ENCODE measurements around the gene NEAT1.
"Not testable (repeated sequence)": the region's sequence is repeated elsewhere in the genome, so short reads cannot be mapped to it uniquely, and the experiment has no call there.

GRCh38 chr11:65465471-65465870, 42.9 kb downstream of the NEAT1 start:
- TF ChIP-seq CTCF (IDR thresholded peaks at IDR 0.05; ENCODE audit: poor library complexity, severe bottlenecking); POLR2AphosphoS5 (IDR thresholded peaks at IDR 0.05); EP300 (conservative IDR thresholded peaks at IDR 0.05; ENCODE audit: poor library complexity, severe bottlenecking); EZH2 (IDR thresholded peaks at IDR 0.05; ENCODE audit: borderline replicate concordance, insufficient read depth, low read length, poor library complexity, severe bottlenecking); RAD21 (conservative IDR thresholded peaks at IDR 0.05); REST (IDR thresholded peaks at IDR 0.05; ENCODE audit: borderline replicate concordance); TAF1 (IDR thresholded peaks at IDR 0.05; ENCODE audit: low read depth): not testable (repeated sequence)

Data from neural cell (in vitro differentiated cells).